PFSK-1 (cell line): ENCODE data around the gene TELO2.

Source experiments
- FOXP2 ChIP-seq: optimal IDR thresholded peaks from 2 replicates; pipeline ENCODE3; 2011; ENCODE audit warnings: borderline replicate concordance, control low read depth, inconsistent platforms; ENCODE audit not compliant: insufficient read depth; ENCODE audit errors: extremely low read length, extremely low read depth
- POLR2AphosphoS5 ChIP-seq: IDR thresholded peaks from 2 replicates; pipeline ENCODE4 v1.6.1; 2012; ENCODE audit warnings: low read depth, mild to moderate bottlenecking, control low read depth, low read length, moderate library complexity
- SIN3A ChIP-seq: IDR thresholded peaks from 2 replicates; pipeline ENCODE4 v1.6.1; 2012; ENCODE audit warnings: mild to moderate bottlenecking, low read length, moderate library complexity, borderline replicate concordance; ENCODE audit not compliant: insufficient read depth
- TAF1 ChIP-seq: IDR thresholded peaks from 2 replicates; pipeline ENCODE4 v1.6.1; 2012; ENCODE audit warnings: low read length, control low read depth, borderline replicate concordance; ENCODE audit not compliant: insufficient read depth
- TF ChIP-seq, protein P1 (sequence below), 2 experiments: IDR thresholded peaks; 2 replicates each; pipeline versions ENCODE4 v1.6.1 to v1.8.0; 2011 to 2012; ENCODE audit warnings: low read depth in 2 of 2, low read length in 2 of 2, control low read depth in 1 of 2, inconsistent platforms in 1 of 2, mild to moderate bottlenecking in 1 of 2, moderate library complexity in 1 of 2; ENCODE audit not compliant: insufficient read depth in 1 of 2

DNA sequence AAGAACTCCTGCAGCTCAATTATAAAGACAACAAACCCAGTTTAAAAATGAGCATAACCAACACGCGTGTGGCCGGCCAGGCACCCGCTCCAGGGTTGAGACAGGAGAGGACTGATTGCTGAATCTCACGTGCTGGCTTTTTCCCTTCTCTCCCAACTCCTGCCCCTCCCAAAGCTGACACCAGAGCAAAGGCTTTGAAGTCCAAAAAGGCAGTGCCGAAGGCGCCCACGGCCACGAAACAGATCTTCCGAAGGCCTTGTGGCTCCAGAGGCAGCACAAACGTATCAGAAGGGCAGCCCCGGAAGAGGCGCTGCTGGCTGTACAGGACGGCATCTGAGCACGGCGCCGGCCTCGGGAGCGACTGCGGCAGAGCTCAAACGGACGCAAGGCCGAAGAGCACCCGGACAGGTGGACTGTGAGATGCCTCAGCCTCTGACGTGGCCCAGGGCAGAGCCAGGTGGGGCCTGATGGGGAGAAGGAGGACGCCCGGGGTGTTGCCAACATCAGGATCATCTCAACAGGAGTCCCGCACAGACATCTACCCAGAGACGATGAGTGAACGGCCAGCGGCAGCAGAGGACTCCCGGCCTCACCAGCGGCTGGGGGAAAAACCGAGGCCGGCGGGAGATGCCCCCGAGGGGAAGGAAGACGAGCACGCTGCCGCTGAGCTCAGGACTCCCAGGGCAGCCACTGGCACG, 28.8 kb upstream of the TELO2 start:
- TF ChIP-seq SIN3A (no peak), TAF1 (no peak), POLR2AphosphoS5 (no peak), FOXP2 (no peak)
- TF ChIP-seq, protein P1, sequence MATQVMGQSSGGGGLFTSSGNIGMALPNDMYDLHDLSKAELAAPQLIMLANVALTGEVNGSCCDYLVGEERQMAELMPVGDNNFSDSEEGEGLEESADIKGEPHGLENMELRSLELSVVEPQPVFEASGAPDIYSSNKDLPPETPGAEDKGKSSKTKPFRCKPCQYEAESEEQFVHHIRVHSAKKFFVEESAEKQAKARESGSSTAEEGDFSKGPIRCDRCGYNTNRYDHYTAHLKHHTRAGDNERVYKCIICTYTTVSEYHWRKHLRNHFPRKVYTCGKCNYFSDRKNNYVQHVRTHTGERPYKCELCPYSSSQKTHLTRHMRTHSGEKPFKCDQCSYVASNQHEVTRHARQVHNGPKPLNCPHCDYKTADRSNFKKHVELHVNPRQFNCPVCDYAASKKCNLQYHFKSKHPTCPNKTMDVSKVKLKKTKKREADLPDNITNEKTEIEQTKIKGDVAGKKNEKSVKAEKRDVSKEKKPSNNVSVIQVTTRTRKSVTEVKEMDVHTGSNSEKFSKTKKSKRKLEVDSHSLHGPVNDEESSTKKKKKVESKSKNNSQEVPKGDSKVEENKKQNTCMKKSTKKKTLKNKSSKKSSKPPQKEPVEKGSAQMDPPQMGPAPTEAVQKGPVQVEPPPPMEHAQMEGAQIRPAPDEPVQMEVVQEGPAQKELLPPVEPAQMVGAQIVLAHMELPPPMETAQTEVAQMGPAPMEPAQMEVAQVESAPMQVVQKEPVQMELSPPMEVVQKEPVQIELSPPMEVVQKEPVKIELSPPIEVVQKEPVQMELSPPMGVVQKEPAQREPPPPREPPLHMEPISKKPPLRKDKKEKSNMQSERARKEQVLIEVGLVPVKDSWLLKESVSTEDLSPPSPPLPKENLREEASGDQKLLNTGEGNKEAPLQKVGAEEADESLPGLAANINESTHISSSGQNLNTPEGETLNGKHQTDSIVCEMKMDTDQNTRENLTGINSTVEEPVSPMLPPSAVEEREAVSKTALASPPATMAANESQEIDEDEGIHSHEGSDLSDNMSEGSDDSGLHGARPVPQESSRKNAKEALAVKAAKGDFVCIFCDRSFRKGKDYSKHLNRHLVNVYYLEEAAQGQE (IDR thresholded peaks at IDR 0.05; ENCODE audit: insufficient read depth in 1 of 2, low read depth in 2 of 2, low read length in 2 of 2), result no peak
